ENCODE results near the gene C20orf141.

C20orf141 gene

GRCh38 chr20:2838170-2838797 lies 23.5 kb downstream of the C20orf141 start:
- TF ChIP-seq CTCF (IDR thresholded peaks at IDR 0.05; ENCODE audit: insufficient read depth, low read length, poor library complexity, severe bottlenecking) = no peak
- no peaks in the 10 kb centered on the region for H3K27me3 ChIP-seq (replicated peaks; ENCODE audit: control insufficient read depth, insufficient read depth, low read length)
- DNase-seq (ENCODE audit: extremely low read depth, insufficient read length) = peak; percentile 69

DNA sequence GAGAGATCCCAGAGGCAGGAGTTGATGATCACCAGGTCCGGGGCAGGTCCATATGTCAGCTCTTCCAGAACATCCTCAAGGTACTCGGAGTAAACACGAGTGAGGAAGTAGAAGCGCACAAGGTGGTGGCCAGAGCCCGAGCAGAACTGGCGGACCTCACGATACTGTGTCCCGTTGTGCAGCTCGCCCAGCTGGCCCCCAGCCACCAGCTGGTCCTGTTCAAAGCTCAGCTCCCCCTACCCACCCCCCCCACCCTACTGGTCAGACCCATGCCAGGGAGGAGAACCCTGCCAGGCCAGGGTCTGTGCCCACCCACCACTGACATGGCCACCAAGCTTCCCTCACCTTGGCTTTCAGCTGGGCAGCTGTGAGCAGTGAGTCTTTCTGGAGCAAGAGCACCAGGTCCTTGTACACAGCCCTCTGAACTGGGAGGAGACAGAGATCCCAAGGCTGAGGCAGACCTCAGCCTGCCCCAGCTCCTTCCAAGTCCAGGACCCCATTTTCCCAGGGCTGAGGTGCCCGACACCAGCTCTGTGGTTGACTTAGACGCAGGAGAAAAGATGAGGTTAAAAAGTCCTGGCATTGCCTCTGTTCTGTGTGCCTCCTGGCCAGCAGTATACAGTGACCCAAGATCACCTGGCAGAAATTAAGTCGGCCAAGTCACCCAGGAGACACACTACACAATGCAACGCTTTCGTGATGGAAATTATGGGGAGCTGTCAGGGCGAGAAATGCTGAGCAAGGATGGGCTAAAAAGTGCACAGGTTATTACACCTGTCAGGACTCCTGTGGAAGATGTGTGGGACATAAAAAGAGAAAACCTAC lies 24.3 kb downstream of the C20orf141 start:
- no peak for TF ChIP-seq CTCF (IDR thresholded peaks at IDR 0.05; ENCODE audit: insufficient read depth, low read length, poor library complexity, severe bottlenecking)
- H3K36me3 ChIP-seq (ENCODE audit: control insufficient read depth, insufficient read depth, low read length) = no peaks in the 10 kb centered on the region; the same call in 1 of the 2 replicates
- no peak for DNase-seq (ENCODE audit: extremely low read depth, insufficient read length)
- no peak overlapping the region for H3K4me3 ChIP-seq (replicated peaks; ENCODE audit: low read depth, low read length)
- H3K27me3 ChIP-seq (replicated peaks; ENCODE audit: control insufficient read depth, insufficient read depth, low read length) = no peaks in the 10 kb centered on the region

More at GRCh38 chr20:2838170-2838797, 23.5 kb downstream of the C20orf141 start:
- H3K4me3 ChIP-seq (replicated peaks; ENCODE audit: low read depth, low read length) = no peak overlapping the region
- H3K36me3 ChIP-seq (ENCODE audit: control insufficient read depth, insufficient read depth, low read length) = no peaks in the 10 kb centered on the region; the same call in 1 of the 2 replicates

DNA sequence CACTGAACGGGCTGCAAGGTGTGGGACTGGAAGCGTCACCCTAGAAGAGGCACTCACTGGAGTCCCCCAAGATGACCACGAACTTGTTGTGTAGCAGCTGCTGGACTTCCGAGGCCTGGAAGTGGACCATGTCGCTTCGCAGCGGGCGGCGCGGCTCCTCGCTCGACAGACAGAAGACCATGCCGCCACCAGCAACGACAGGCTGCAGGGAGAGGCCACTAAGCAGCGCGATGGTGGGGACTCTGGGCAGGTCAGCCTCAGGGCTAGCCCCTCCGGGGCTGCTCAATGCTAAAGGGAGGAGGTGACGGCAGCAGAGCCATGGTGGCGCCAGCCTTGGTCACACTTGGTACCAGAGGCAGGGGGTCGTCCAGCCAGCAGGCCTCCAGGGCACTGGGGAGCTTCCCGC lies 24.9 kb downstream of the C20orf141 start:
- DNase-seq (ENCODE audit: extremely low read depth, insufficient read length) = no peak
- Histone ChIP-seq H3K36me3 (ENCODE audit: control insufficient read depth, insufficient read depth, low read length) (no peaks in the 10 kb centered on the region; the same call in 1 of the 2 replicates), H3K27me3 (replicated peaks; ENCODE audit: control insufficient read depth, insufficient read depth, low read length) (no peaks in the 10 kb centered on the region), H3K4me3 (replicated peaks; ENCODE audit: low read depth, low read length) (peak overlapping the region; percentile 89)
- TF ChIP-seq CTCF (IDR thresholded peaks at IDR 0.05; ENCODE audit: insufficient read depth, low read length, poor library complexity, severe bottlenecking) = no peak

GRCh38 chr20:2840138-2840966 lies 25.6 kb downstream of the C20orf141 start, which contains the start of the genes PCED1A and VPS16:
Gene PCED1A, minus strand, starts transcription at chr20:2840655. Its CDS starts 743 bp downstream, at chr20:2839912.
Gene VPS16, plus strand, starts transcription at chr20:2840745. Its CDS starts 30 bp downstream, at chr20:2840775.
- H3K27me3 ChIP-seq (replicated peaks; ENCODE audit: control insufficient read depth, insufficient read depth, low read length) = no peaks in the 10 kb centered on the region

More at GRCh38 chr20:2840138-2840966, 25.6 kb downstream of the C20orf141 start, which contains the start of the genes PCED1A and VPS16:
- DNase-seq (ENCODE audit: extremely low read depth, insufficient read length) = peak; percentile 94
- peak within 1 kb of the TSS; percentile 89 for H3K4me3 ChIP-seq (replicated peaks; ENCODE audit: low read depth, low read length)
- TF ChIP-seq CTCF (IDR thresholded peaks at IDR 0.05; ENCODE audit: insufficient read depth, low read length, poor library complexity, severe bottlenecking) = no peak
- H3K36me3 ChIP-seq (ENCODE audit: control insufficient read depth, insufficient read depth, low read length) = no peaks in the 10 kb centered on the region
